Measurements from ENCODE around the gene RALGAPB. TPM values are rescaled to one million over a fixed set of nuclear protein-coding genes. Genes with fewer than 3 reads are reported as not detected.
A peak's percentile ranks its signal among the peaks of the same experiment; 100 is the strongest.

RALGAPB gene
- total and polyA plus RNA-seq, 2 of the 13 experiments (the other 11 are each of a cell fraction or from before 2014, with no cell fraction given) = 17.6 to 30.6 TPM

DNA sequence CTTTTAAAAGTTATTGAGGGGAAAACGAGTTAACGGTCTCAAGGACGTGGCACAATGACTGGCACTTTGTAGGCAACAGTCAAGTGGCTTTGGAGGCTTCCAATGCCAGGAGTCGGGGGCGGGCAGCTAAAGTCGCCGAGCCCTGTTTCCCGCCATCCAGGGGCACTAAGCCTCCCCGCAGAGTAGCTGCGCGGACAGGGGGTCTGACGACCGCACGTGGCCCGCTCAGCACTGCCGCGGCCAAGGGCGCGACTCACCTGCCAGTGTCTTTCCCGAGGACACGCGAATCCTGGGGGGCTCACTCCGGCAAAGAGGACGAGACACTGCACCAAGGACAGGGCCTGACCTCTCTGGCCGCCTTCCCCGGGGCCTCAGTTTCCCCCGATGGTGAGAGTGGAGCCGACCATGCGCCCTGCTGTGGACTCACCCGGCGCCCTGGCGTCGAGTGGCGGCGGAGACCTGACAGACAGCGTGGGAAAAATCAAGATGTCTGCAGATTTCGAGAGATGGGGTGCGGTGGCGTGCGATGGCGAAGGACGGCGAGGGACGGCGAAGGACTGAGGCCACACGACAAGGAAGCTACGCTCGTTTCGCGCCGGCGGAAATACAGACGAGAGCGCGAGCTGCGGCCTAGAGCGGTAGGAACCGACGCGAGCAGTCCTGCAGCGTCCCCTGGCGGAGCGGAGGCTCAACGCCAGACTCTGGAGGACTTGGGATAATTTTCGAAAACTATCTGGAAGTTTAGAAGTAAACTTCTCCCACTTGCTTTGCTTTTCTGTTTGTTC is 37.7 kb upstream of the RALGAPB start, which contains the start of gene SNHG17 (continued):
- TF ChIP-seq, protein P1, sequence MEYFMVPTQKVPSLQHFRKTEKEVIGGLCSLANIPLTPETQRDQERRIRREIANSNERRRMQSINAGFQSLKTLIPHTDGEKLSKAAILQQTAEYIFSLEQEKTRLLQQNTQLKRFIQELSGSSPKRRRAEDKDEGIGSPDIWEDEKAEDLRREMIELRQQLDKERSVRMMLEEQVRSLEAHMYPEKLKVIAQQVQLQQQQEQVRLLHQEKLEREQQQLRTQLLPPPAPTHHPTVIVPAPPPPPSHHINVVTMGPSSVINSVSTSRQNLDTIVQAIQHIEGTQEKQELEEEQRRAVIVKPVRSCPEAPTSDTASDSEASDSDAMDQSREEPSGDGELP (IDR thresholded peaks at IDR 0.05; ENCODE audit: borderline replicate concordance, low read depth) = peak; percentile 63; the same call in 1 of the 2 replicates
- TF ChIP-seq GLI4 (CRISPR knock-in tag; IDR thresholded peaks at IDR 0.05; ENCODE audit: borderline replicate concordance) (peak; percentile 98; the same call in 1 of the 2 replicates), ATF7 (IDR thresholded peaks at IDR 0.05) (no peak), ATF7 (CRISPR knock-in tag; IDR thresholded peaks at IDR 0.05) (peak; percentile 86; the same call in 1 of the 2 replicates), IRF1 (CRISPR knock-in tag; IDR thresholded peaks at IDR 0.05; ENCODE audit: low read depth) (peak; percentile 97), ZIK1 (CRISPR knock-in tag; IDR thresholded peaks at IDR 0.05; ENCODE audit: borderline replicate concordance, low read depth) (peak; percentile 99), PHF21A (CRISPR knock-in tag; IDR thresholded peaks at IDR 0.05) (peak; percentile 82), GZF1 (CRISPR knock-in tag; IDR thresholded peaks at IDR 0.05) (peak; percentile 97), ZNF737 (CRISPR knock-in tag; IDR thresholded peaks at IDR 0.05; ENCODE audit: borderline replicate concordance) (peak; percentile 99), TIGD3 (CRISPR knock-in tag; IDR thresholded peaks at IDR 0.05; ENCODE audit: borderline replicate concordance) (peak; percentile 99), ZFX (CRISPR knock-in tag; IDR thresholded peaks at IDR 0.05; ENCODE audit: low read depth) (peak; percentile 99), ZBTB44 (CRISPR knock-in tag; IDR thresholded peaks at IDR 0.05) (peak; percentile 97; the same call in 1 of the 2 replicates), PTBP1 (IDR thresholded peaks at IDR 0.05; ENCODE audit: low read depth, low read length, poor library complexity, severe bottlenecking) (peak; percentile 93), NFYB (CRISPR knock-in tag; IDR thresholded peaks at IDR 0.05) (no peak), ZFP36L1 (CRISPR knock-in tag; IDR thresholded peaks at IDR 0.05) (peak; percentile 99)
- TF ChIP-seq, protein P2, sequence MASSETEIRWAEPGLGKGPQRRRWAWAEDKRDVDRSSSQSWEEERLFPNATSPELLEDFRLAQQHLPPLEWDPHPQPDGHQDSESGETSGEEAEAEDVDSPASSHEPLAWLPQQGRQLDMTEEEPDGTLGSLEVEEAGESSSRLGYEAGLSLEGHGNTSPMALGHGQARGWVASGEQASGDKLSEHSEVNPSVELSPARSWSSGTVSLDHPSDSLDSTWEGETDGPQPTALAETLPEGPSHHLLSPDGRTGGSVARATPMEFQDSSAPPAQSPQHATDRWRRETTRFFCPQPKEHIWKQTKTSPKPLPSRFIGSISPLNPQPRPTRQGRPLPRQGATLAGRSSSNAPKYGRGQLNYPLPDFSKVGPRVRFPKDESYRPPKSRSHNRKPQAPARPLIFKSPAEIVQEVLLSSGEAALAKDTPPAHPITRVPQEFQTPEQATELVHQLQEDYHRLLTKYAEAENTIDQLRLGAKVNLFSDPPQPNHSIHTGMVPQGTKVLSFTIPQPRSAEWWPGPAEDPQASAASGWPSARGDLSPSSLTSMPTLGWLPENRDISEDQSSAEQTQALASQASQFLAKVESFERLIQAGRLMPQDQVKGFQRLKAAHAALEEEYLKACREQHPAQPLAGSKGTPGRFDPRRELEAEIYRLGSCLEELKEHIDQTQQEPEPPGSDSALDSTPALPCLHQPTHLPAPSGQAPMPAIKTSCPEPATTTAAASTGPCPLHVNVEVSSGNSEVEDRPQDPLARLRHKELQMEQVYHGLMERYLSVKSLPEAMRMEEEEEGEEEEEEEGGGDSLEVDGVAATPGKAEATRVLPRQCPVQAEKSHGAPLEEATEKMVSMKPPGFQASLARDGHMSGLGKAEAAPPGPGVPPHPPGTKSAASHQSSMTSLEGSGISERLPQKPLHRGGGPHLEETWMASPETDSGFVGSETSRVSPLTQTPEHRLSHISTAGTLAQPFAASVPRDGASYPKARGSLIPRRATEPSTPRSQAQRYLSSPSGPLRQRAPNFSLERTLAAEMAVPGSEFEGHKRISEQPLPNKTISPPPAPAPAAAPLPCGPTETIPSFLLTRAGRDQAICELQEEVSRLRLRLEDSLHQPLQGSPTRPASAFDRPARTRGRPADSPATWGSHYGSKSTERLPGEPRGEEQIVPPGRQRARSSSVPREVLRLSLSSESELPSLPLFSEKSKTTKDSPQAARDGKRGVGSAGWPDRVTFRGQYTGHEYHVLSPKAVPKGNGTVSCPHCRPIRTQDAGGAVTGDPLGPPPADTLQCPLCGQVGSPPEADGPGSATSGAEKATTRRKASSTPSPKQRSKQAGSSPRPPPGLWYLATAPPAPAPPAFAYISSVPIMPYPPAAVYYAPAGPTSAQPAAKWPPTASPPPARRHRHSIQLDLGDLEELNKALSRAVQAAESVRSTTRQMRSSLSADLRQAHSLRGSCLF (CRISPR knock-in tag; IDR thresholded peaks at IDR 0.05; ENCODE audit: borderline replicate concordance) = peak; percentile 98
- TF ChIP-seq, protein P3, sequence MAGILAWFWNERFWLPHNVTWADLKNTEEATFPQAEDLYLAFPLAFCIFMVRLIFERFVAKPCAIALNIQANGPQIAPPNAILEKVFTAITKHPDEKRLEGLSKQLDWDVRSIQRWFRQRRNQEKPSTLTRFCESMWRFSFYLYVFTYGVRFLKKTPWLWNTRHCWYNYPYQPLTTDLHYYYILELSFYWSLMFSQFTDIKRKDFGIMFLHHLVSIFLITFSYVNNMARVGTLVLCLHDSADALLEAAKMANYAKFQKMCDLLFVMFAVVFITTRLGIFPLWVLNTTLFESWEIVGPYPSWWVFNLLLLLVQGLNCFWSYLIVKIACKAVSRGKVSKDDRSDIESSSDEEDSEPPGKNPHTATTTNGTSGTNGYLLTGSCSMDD (CRISPR knock-in tag; IDR thresholded peaks at IDR 0.05) = peak; percentile 93
